H1 (cell line): ENCODE results near the gene SLC22A14. TPM values are rescaled to one million over a fixed set of nuclear protein-coding genes. Genes with fewer than 3 reads are reported as not detected.

Source experiments
- ASH2L ChIP-seq: fragments of 200-600, 300-600 bp; sonication (generic); IDR thresholded peaks from one replicate; pipeline ENCODE4 v1.7.1; 2017; ENCODE audit warnings: low read length
- ATF2 ChIP-seq: IDR thresholded peaks from 2 replicates; pipeline ENCODE4 v1.6.1; 2012; ENCODE audit warnings: low read length, inconsistent platforms
- CTCF ChIP-seq, 3 experiments: IDR thresholded peaks; 1 replicate in 2 of 3; 2 replicates in 1 of 3; pipeline versions ENCODE4 v1.5.1 to v1.6.1; 2011; ENCODE audit warnings: low read length in 3 of 3, mild to moderate bottlenecking in 3 of 3, inconsistent platforms in 2 of 3, low read depth in 1 of 3, moderate library complexity in 1 of 3; ENCODE audit not compliant: insufficient read depth in 1 of 3; ENCODE audit errors: control extremely low read depth in 1 of 3
- EP300 ChIP-seq, 2 experiments: IDR thresholded peaks; 1 replicate in 1 of 2; 2 replicates in 1 of 2; pipeline ENCODE4 v1.6.1; 2011 to 2012; ENCODE audit warnings: low read depth in 2 of 2, low read length in 2 of 2, mild to moderate bottlenecking in 2 of 2, borderline replicate concordance in 1 of 2, inconsistent platforms in 1 of 2, moderate library complexity in 1 of 2
- GABPA ChIP-seq: IDR thresholded peaks from 2 replicates; pipeline ENCODE4 v1.6.1; 2011; ENCODE audit warnings: mild to moderate bottlenecking, low read length, moderate library complexity, borderline replicate concordance; ENCODE audit not compliant: insufficient read depth
- HDAC2 ChIP-seq, 2 experiments: fragments of 300-600 bp in 1 of 2; sonication (generic) in 1 of 2; IDR thresholded peaks; 2 replicates each; pipeline ENCODE4 v1.6.1; 2011 to 2012; ENCODE audit warnings: low read depth in 2 of 2, low read length in 2 of 2, mild to moderate bottlenecking in 2 of 2, moderate library complexity in 2 of 2, borderline replicate concordance in 1 of 2, inconsistent platforms in 1 of 2
- POLR2A ChIP-seq, 2 experiments: IDR thresholded peaks; 1 replicate in 1 of 2; 2 replicates in 1 of 2; pipeline ENCODE4 v1.6.1; 2011; ENCODE audit warnings: low read depth in 2 of 2, low read length in 2 of 2, mild to moderate bottlenecking in 2 of 2; ENCODE audit errors: control extremely low read depth in 1 of 2
- SP1 ChIP-seq: IDR thresholded peaks from 2 replicates; pipeline ENCODE4 v1.6.1; 2011; ENCODE audit warnings: low read depth, low read length
- polyA plus RNA-seq, 7 experiments: library from polyadenylated mRNA; depleted of rRNA in 3 of 7; stranded (reverse) in 5 of 7; unstranded in 2 of 7; fragments of >200 nt in 5 of 7; fragments of 200-250 nt in 2 of 7; gene quantifications; 1 replicate in 5 of 7; 2 replicates in 1 of 7; 4 replicates in 1 of 7; pipeline versions ENCODE4 v1.2.1 to v1.2.3, GENCODE V29; 2011 to 2013; ENCODE audit warnings: missing spikeins in 2 of 7, mixed read lengths in 2 of 7
- total RNA-seq: library from RNA; stranded (reverse); fragmentation: NEBNext Ultra II Directional; extraction: Animal tissue kit (Norgen Biotek cat#: 25700); gene quantifications from 2 replicates; pipeline ENCODE4 v1.2.1, GENCODE V29; 2021

The SLC22A14 gene
- total and polyA plus RNA-seq, 2 of the 8 experiments (the other 6 are each of a cell fraction or from before 2014, with no cell fraction given), result 0.03 TPM; not detected in 1

GRCh38 chr3:38314764-38315487 is 32.8 kb downstream of the SLC22A14 start (continued):
- peak; percentile 98 for TF ChIP-seq SP1
- no peak for TF ChIP-seq CTCF (IDR thresholded peaks at IDR 0.05; ENCODE audit: control extremely low read depth in 1 of 3, insufficient read depth in 1 of 3, low read depth in 1 of 3, low read length in 3 of 3)
- no peak for TF ChIP-seq HDAC2 (IDR thresholded peaks at IDR 0.05; ENCODE audit: borderline replicate concordance in 1 of 2, low read depth in 2 of 2, low read length in 2 of 2)
- TF ChIP-seq POLR2A (IDR thresholded peaks at IDR 0.05; ENCODE audit: control extremely low read depth in 1 of 2, low read depth in 2 of 2, low read length in 2 of 2), result no peak
- TF ChIP-seq ATF2, result no peak
- no peak for TF ChIP-seq EP300 (IDR thresholded peaks at IDR 0.05; ENCODE audit: borderline replicate concordance in 1 of 2, low read depth in 2 of 2, low read length in 2 of 2)
- no peak for TF ChIP-seq GABPA
- no peak for TF ChIP-seq ASH2L
